ENCODE results near the gene CCL17. TPM values are rescaled to one million over a fixed set of nuclear protein-coding genes. Genes with fewer than 3 reads are reported as not detected.

Gene CCL17
- total and polyA plus RNA-seq, 8 donors: 1.1 TPM; not detected in 7

GRCh38 chr16:57426356-57426755 lies 21.8 kb downstream of the CCL17 start:
- 86 to 90% methylated on average over 7 of the region's 7 CpGs for WGBS, 2 donors
- H3K27ac ChIP-seq: no peak overlapping the region
- no peaks in the 10 kb centered on the region for H3K27me3 ChIP-seq
- intact Hi-C loops (cut with DNase I): loop anchor here in 2 of 3 donors (10.0 kb wide), 2 partner anchors 88 to 332 kb away; partner anchors contain the start of gene CPNE2 (in 1 of the 2)
- ATAC-seq (no peak), FAIRE-seq (no peak), DNase-seq (no peak)
- H3K9me3 ChIP-seq: no peaks in the 10 kb centered on the region
- peaks cover 0 to 25% (median 10%) of the 10 kb centered on the region in 3 donors for H3K36me3 ChIP-seq
- no peak for TF ChIP-seq CTCF (IDR thresholded peaks at IDR 0.05)
- H3K4me3 ChIP-seq: no peak overlapping the region
- no peaks in the 10 kb centered on the region for H3K4me1 ChIP-seq

DNA sequence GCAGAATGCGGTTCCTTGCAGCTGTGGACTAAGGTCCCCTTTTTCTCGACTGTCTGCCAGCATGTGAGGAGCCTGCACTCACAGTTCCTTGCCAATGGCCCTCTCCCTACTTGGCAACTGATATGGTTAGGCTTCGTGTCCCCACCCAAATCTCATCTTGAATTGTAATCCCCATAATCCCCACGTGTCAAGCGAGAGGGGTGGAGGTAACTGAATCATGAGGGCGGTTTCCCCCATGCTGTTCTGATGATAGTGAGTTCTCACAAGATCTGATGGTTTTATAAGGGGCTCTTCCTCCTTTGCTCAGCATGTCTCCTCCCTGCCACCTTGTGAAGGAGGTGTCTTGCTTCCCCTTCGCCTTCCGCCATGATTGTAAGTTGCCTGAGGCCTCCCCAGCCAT lies 22.7 kb downstream of the CCL17 start:
- peaks cover 0 to 32% (median 10%) of the 10 kb centered on the region in 3 donors for H3K36me3 ChIP-seq
- no peaks in the 10 kb centered on the region for H3K27me3 ChIP-seq
- DNase-seq (no peak), FAIRE-seq (no peak), ATAC-seq (no peak)
- H3K4me3 ChIP-seq: no peak overlapping the region
- no peak overlapping the region for H3K27ac ChIP-seq
- no peaks in the 10 kb centered on the region for H3K9me3 ChIP-seq
- no peak for TF ChIP-seq CTCF (IDR thresholded peaks at IDR 0.05)
- intact Hi-C loops (cut with DNase I): loop anchor here in 2 of 3 donors (10.0 kb wide), 2 partner anchors 87 to 333 kb away; partner anchors contain the start of gene CPNE2 (in 1 of the 2)
- H3K4me1 ChIP-seq: no peaks in the 10 kb centered on the region
- WGBS, 2 donors: 84 to 89% methylated on average over 8 of the region's 8 CpGs

DNA sequence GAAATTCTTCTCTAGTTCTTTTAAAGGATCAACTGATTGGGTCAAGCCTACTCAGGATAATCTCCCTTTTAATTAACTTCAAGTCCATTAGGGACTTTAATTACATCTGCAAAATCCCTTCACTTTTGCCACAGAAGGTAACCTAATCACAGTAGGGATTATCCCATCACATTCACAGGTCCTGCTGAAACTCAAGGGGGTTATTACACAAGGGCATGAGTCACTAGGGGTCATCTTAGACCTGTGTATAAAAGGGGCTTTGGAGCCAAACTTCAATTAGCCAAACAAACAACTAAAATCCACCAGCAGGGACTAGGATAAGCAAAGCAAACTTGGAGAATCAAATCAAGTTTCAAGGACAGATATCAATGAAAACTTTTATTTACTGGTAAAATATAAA lies 23.3 kb downstream of the CCL17 start:
- intact Hi-C loops (cut with DNase I): loop anchor here in 2 of 3 donors (10.0 kb wide), 2 partner anchors 87 to 333 kb away; partner anchors contain the start of gene CPNE2 (in 1 of the 2)
- peaks cover 0 to 32% (median 10%) of the 10 kb centered on the region in 3 donors for H3K36me3 ChIP-seq
- no peaks in the 10 kb centered on the region for H3K27me3 ChIP-seq
- H3K9me3 ChIP-seq: no peaks in the 10 kb centered on the region
- H3K4me1 ChIP-seq: no peaks in the 10 kb centered on the region
- DNase-seq: no peak
- no peak overlapping the region for H3K4me3 ChIP-seq
- no peak for TF ChIP-seq CTCF (IDR thresholded peaks at IDR 0.05)
- FAIRE-seq: no peak
- H3K27ac ChIP-seq: no peak overlapping the region
- no peak for ATAC-seq

DNA sequence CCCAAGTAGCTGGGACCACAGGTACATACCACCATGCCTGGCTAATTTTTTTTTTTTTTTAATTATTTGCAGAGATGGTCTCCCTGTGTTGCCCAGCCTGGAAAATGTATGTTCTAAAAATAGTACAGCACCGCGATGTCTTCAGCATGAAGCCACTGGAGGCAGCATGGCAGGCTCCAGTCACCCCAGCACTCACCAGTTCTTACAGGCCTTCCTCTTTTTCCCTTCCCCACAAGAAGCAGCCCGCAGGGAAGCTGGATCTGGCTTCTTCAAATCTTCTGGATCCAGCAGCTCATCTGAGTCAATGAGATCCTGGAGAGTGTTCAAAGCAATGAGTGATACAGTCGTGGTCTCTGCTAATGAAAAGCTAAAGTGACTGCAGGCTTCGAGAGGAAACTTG lies 26.4 kb downstream of the CCL17 start:
- Histone ChIP-seq H3K27ac (no peak overlapping the region), H3K4me3 (no peak overlapping the region), H3K4me1 (no peaks in the 10 kb centered on the region), H3K36me3 (peaks cover 0 to 35% (median 20%) of the 10 kb centered on the region in 3 donors), H3K9me3 (no peaks in the 10 kb centered on the region), H3K27me3 (no peaks in the 10 kb centered on the region)
- DNase-seq: no peak
- no peak for TF ChIP-seq CTCF (IDR thresholded peaks at IDR 0.05)
- intact Hi-C loops (cut with DNase I): no loop called here
- WGBS, 2 donors: 80 to 81% methylated on average over 5 of the region's 5 CpGs
- FAIRE-seq: no peak
- no peak for ATAC-seq

GRCh38 chr16:57432505-57432904 lies 27.9 kb downstream of the CCL17 start:
- FAIRE-seq: no peak
- no peak overlapping the region for H3K27ac ChIP-seq
- DNase-seq: no peak
- peaks cover 0 to 41% (median 20%) of the 10 kb centered on the region in 3 donors for H3K36me3 ChIP-seq
- no peak overlapping the region for H3K4me3 ChIP-seq
- ATAC-seq: peak; percentile 58 to 94 (median 74)
- H3K4me1 ChIP-seq: no peaks in the 10 kb centered on the region
- no peaks in the 10 kb centered on the region for H3K27me3 ChIP-seq
- TF ChIP-seq CTCF (IDR thresholded peaks at IDR 0.05): no peak
- 33 to 70% methylated on average over 2 of the region's 2 CpGs for WGBS, 2 donors
- no peaks in the 10 kb centered on the region for H3K9me3 ChIP-seq
- intact Hi-C loops (cut with DNase I): no loop called here

Data from pancreas (tissue), 10 donors.